Posterior vena cava (tissue), 2 donors: ENCODE data around the gene TMEM144. TPM values are rescaled to one million over a fixed set of nuclear protein-coding genes. Genes with fewer than 3 reads are reported as not detected.
"Not testable (repeated sequence)": the region's sequence is repeated elsewhere in the genome, so short reads cannot be mapped to it uniquely, and the experiment has no call there.

Experiments used
- DNase-seq: peaks from one replicate; pipeline ENCODE4 v3.0.0-alpha.2; 2020; ENCODE audit warnings: low spot score
- intact Hi-C, 2 donors: fragments of 100-400 bp; cut with DNase I; formaldehyde crosslinking; loops; one replicate each; pipeline versions ENCODE4 v1.14.1 to v1.14.2; 2022 to 2023
- total RNA-seq, 2 donors: library from RNA; stranded (reverse); fragmentation: NEBNext Ultra II Directional; extraction: Animal tissue kit (Norgen Biotek cat#: 25700); gene quantifications; one replicate each; pipeline ENCODE4 v1.2.1, GENCODE V29; 2021
- donor health status: DM: yes; HTN: yes; CAD: no.
- donor health status: DM: yes; HTN: yes; CAD: no.

TMEM144 gene
- total RNA-seq, 2 donors from 2014 or later: 5.1 to 8.0 TPM

GRCh38 chr4:158224999-158225398 is 14.7 kb downstream of the TMEM144 start:
- intact Hi-C loops, DNase-seq: not testable (repeated sequence)

DNA sequence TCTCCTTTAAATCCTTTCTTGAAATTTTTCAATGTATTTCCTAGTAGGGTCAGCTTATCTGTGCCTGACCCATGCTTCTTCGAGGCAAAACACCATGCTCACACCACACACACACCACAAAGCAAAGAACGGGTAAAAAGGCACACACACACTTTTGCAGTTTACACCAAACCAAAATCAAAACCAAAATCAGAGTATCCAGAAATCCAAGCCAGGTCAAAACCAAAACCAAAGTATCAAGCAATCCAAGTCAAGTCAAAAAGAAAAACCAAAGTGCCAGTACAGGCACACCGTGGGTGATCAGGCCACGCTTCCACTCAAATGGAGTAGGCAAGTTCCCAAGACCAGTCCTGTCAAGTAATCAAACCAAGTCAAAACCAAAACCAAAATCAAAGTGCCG is 17.6 kb downstream of the TMEM144 start:
- DNase-seq, intact Hi-C loops: not testable (repeated sequence)

DNA sequence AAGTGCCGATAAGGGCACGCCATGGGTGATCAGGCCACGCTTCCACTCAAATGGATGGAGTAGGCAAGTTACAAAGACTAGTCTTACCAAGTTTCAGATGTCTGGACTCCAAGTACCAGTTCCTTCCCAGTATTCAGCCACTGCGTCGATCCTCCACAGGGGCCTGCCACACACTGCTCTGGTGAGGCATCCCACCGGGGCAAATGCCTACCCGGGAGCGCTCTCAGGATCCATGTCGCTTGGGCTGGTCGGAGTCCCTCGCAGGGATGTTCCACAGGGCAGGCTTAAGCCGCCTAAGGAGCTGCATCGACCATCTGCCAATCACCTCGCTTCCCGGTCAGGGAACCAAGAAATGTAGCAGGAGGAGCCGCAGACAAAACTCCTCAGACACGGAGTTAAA is 18.1 kb downstream of the TMEM144 start:
- DNase-seq, intact Hi-C loops: not testable (repeated sequence)

DNA sequence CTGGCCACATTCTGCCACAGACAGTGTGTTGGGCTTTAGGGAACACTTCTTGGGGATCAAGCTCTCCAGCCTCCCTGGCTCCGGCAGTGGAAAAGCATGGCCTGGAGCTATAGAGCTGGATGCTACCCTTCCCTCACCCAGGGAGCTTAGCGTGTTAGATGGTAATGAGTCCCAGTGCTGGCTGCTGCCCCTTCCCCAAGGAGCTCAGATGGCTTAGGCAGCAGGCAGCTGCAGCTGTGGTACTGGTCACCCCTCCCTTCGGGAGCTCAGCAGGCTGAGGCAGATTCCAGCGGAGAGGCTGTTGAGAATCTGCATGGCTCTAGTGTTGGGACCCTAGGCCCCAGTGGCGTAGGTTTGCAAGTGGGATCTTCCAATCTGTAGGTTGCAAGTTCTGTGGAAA is 19.5 kb downstream of the TMEM144 start:
- DNase-seq: no peak
- intact Hi-C loops: no loop called here

DNA sequence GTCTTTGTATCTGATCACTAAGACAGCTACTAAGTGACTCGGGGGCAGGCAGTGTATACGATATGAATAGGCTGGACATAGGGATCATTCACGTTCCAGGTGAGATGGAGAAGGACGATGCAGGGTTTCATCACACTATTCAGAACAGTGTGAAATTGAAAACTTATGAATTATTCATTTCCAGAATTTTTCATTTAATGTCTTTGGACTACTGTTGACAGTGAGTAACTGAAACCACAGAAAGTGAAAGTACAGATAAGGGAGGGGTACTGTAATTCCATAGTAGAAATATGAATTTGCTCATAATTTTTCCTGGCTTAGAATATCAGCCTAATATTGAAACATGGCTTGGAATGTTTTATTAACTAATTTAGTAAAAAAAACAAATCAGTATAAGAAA is 24.4 kb downstream of the TMEM144 start:
- intact Hi-C loops: no loop called here

DNA sequence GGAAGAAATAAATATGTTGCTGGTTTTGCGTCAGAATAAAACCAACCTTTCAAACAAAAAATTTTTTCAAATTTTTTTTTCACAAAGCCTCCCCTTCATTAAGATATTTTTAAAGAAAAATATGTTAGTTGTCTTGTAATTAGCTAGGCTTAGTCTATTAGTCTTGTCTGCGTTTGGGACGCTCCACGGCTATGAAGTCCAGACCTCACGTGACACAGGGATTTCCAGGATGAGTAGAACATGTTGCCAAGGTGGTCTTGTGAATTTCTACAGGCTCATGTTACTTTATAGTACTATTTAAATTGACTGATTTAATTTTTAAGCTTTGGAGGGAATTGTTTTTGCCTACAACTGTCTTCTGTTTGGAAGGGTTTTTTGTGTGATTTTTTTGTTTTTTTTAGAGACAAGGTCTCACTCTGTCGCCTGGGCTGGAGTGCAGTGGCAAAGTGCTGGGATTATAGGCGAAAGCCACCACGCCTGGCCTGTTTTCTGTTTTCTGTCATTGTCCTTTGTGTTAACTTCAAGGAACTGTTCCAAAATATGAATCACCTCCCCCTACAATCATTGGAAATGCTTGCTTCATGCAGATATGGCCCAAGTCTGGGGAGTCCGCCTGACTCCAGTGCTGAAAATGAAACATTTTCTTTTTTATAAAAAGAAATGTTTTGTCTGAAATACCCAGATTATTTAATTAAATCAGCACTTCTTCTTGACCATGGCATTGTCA is 26.2 kb downstream of the TMEM144 start:
- intact Hi-C loops: no loop called here
- no peak for DNase-seq

More for the DNA sequence above, 24.4 kb downstream of the TMEM144 start:
- DNase-seq: no peak

GRCh38 chr4:158238575-158238974 is 28.3 kb downstream of the TMEM144 start:
- no peak for DNase-seq
- intact Hi-C loops: no loop called here

DNA sequence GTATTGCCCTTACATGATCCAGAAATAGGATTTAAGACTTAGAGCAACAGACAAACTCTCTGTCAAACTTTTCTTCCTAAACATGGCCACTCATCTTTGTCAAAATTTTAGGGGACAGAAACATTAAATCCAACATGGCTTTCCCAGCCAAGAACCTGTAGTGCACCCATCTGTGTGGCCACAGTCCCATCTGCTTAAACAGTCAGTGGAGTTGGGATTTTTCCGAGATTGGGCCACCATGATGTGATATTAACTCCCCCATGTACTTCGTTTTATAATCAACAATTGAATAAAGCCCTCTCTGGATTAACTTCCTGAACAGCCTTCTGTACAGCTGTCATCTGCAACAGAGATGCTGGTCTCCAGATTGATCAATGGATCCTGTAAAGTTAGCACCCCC is 28.9 kb downstream of the TMEM144 start:
- no peak for DNase-seq
- intact Hi-C loops: no loop called here

DNA sequence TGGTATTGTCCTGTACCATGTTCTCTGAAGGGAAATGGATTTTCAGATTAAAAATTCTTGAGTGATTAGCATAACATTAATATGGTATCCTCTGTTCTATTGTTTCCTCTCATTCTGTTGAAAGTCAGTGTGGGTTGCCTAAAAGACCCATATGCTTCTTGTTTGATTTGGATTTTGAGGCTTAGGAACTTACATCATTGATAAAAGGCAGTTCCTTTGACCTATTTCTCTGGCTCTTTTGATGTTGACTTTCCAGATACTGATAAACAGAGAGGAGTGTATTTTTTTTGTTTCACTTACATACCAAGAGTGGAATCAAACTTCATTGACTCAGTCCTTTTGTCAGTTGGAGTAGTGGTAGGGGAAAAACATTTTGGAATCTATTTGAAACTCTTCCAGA is 32.8 kb downstream of the TMEM144 start:
- intact Hi-C loops: no loop called here
- no peak for DNase-seq

DNA sequence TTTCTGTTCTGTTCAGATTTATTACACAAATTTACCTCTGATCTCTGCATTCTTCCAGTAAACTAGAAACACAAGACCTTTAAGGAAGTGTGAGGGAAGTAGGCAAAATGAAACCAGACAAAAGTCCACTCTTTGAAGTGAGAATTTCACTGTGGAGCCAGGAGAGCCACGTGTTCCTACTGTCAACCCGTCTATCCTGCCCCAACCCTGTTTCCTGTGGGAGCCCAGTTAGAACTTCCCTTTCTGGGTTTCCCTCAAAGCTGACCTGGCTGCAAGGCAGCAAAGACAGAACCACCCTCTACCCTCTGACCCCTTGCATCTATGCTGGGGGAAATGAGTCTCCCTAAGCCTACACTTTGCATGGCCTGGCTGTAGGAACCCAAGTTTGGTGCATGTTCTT is 40.0 kb downstream of the TMEM144 start:
- DNase-seq: no peak
- intact Hi-C loops: loop anchor here in 1 of 2 donors (5.0 to 10.0 kb wide), 2 partner anchors 56 to 372 kb away; no protein-coding TSS in a partner anchor

GRCh38 chr4:158253350-158253980 is 43.2 kb downstream of the TMEM144 start:
- intact Hi-C loops: loop anchor here in 1 of 2 donors (5.0 to 10.0 kb wide), 2 partner anchors 59 to 369 kb away; no protein-coding TSS in a partner anchor

GRCh38 chr4:158254292-158254691 is 44.0 kb downstream of the TMEM144 start:
- no peak for DNase-seq
- intact Hi-C loops: loop anchor here in 1 of 2 donors (5.0 to 10.0 kb wide), 2 partner anchors 59 to 368 kb away; no protein-coding TSS in a partner anchor

More at GRCh38 chr4:158253350-158253980, 43.2 kb downstream of the TMEM144 start:
- DNase-seq: no peak

GRCh38 chr4:158255727-158256324 is 45.5 kb downstream of the TMEM144 start:
- intact Hi-C loops: loop anchor here (2.0 to 10.0 kb wide), 3 partner anchors 61 to 371 kb away; no protein-coding TSS in a partner anchor

DNA sequence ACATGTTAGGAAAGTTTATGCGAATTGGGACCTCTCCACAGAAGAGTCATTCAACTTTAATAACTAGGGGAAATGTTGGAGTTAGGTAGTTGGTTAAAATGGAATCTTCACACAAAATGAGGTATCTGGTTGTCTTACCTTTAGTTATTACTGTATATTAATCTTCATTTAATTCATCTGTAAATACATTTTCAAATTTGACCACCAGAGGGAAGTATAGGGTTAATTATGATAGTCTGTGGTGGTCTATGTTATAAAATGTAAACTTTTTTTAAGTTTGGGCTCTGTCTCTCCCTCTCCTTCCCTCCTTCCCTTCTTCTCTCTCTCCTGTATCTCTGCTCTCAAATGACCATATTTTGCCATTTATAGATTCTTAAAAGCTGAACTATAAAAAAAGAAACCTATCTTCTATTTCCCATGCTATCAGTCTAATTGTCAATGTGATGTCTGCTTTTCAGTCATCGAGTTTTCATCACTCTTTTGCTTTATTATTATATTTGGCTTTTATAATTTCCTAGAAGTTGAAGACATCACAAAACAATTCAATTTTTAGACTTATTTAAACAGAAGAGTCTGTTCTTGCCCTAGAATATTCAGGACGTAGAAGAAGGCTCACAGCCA is 49.8 kb downstream of the TMEM144 start:
- intact Hi-C loops: loop anchor here (5.0 to 10.0 kb wide), 2 partner anchors 65 to 367 kb away; no protein-coding TSS in a partner anchor
- DNase-seq: no peak

More at GRCh38 chr4:158255727-158256324, 45.5 kb downstream of the TMEM144 start:
- DNase-seq: no peak

GRCh38 chr4:158261480-158261879 is 51.2 kb downstream of the TMEM144 start:
- DNase-seq: no peak
- intact Hi-C loops: no loop called here

- no peak for DNase-seq
- intact Hi-C loops: no loop called here
These were observed 58.3 kb downstream of the TMEM144 start for GRCh38 chr4:158268553-158268952.

DNA sequence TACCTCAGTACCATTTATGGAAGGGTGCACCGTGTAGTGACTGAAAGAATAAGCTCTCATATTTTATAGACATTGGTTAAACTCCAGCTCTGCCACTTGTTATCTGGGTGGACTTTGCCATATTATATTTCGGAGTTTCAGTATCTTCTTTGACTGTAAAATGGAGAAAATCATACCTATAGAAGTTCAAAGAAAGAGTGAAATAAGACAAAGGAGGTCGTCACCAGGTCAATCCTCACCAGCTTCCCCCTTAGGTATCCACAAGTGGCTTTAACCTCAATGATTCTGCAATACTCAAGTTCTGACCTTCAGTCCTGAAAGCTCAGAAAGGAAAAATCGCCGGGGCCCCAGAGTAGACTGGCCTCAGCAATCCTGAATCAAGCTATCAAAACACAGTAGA is 64.3 kb downstream of the TMEM144 start:
- DNase-seq: no peak
- intact Hi-C loops: no loop called here

- no peak for DNase-seq
- intact Hi-C loops: no loop called here
These were observed 67.3 kb downstream of the TMEM144 start for GRCh38 chr4:158277558-158277957.

- DNase-seq, intact Hi-C loops: not testable (repeated sequence)
These were observed 68.8 kb downstream of the TMEM144 start for GRCh38 chr4:158279052-158279451.

DNA sequence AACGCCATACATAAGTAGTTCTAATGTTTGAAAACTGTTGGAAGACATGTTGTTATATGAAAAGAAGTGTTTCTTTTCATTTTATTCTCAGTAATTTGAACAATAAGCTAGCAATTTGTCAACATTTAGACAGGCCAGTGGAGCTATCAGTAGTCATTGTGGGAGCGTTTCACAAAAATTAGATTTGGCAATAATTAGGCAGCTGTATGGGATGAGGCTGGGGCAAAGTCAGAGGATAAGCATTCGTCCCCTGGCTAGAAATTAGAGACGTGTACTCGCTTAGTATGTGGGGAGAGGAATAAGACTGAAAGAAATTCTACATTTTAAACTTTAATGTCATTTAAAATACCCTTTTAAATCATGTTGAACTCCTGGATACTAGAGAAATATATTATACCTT is 70.6 kb downstream of the TMEM144 start:
- intact Hi-C loops: no loop called here
- no peak for DNase-seq
